ENCODE data around the gene BMAL1.

DNA sequence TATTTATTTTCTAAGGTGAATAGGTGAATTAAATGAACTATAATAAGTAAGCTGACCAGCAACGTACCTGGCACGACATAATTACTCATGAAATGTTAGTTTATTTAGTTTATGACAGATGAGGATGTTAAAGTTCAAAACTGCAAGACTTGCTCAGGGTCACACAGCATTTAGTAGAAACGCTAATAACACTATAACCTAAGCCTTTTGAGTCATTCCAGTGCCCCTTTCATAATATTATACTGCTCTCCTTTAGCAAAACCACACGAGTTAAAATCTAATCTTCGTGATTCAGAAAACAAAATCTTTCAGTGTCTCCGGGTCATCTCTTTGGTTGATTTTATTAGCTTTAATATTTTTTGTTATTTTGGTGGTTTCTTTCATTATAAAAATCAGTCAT, 145.8 kb downstream of the BMAL1 start:
- TF ChIP-seq FOS (IDR thresholded peaks at IDR 0.05; ENCODE audit: borderline replicate concordance, insufficient read depth, low read length) (no peak), JUN (IDR thresholded peaks at IDR 0.05; ENCODE audit: borderline replicate concordance, insufficient read depth, insufficient read length, low read depth) (no peak)
- TF ChIP-seq, protein P1, sequence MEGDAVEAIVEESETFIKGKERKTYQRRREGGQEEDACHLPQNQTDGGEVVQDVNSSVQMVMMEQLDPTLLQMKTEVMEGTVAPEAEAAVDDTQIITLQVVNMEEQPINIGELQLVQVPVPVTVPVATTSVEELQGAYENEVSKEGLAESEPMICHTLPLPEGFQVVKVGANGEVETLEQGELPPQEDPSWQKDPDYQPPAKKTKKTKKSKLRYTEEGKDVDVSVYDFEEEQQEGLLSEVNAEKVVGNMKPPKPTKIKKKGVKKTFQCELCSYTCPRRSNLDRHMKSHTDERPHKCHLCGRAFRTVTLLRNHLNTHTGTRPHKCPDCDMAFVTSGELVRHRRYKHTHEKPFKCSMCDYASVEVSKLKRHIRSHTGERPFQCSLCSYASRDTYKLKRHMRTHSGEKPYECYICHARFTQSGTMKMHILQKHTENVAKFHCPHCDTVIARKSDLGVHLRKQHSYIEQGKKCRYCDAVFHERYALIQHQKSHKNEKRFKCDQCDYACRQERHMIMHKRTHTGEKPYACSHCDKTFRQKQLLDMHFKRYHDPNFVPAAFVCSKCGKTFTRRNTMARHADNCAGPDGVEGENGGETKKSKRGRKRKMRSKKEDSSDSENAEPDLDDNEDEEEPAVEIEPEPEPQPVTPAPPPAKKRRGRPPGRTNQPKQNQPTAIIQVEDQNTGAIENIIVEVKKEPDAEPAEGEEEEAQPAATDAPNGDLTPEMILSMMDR (IDR thresholded peaks at IDR 0.05; ENCODE audit: extremely low read depth in 1 of 2, insufficient read depth in 1 of 2, low read depth in 1 of 2, low read length in 2 of 2): no peak
